HepG2 (cell line): Measurements from ENCODE around the gene ASTE1. TPM values are rescaled to one million over a fixed set of nuclear protein-coding genes. Genes with fewer than 3 reads are reported as not detected.

ENCODE experiments used
- ATAC-seq: fragments of 200-7000 bp; cut with Tn5 transposase; 3 replicates; pipeline ENCODE4 v1.9.1; 2020; ENCODE audit warnings: mild to moderate bottlenecking, moderate library complexity
- BruUV-seq: library from RNA; stranded (reverse); fragments of 400-500 nt; replicated peaks from 2 replicates; lab custom pipeline; 2021; lab: Mats Ljungman, UMichigan
- CTCF ChIA-PET: fragments of 300-600 bp; formaldehyde crosslinking; extraction: SDS; loops from one replicate; lab custom pipeline; 2021; ENCODE audit warnings: low total read pairs, inconsistent platforms, low intra/inter-chr PET ratio; lab: Yijun Ruan, JAX
- POLR2A ChIA-PET: fragments of 350-600 bp; sonication (Branson Sonifier 250); formaldehyde crosslinking; loops from one replicate; lab custom pipeline; 2020; ENCODE audit warnings: antibody characterized with exemption, inconsistent platforms; lab: Yijun Ruan, JAX
- DNase-seq: peaks from one replicate; pipeline ENCODE4 v3.0.0-alpha.2; 2015; ENCODE audit warnings: low spot score
- FAIRE-seq: peaks from 3 replicates; lab custom pipeline; 2011; peaks lifted over from hg19 to GRCh38; lab: Jason Lieb, UNC
- H2AFZ ChIP-seq: one replicate; pipeline ENCODE4 v1.6.1; 2011; ENCODE audit warnings: low read length, inconsistent platforms
- H3K27ac ChIP-seq: fragments of 300-600 bp; 3 replicates; pipeline ENCODE4 v1.8.0; 2011; ENCODE audit warnings: mixed run types, mild to moderate bottlenecking, mixed read lengths, low read length, inconsistent platforms; ENCODE audit not compliant: insufficient read depth; ENCODE audit errors: extremely low read length
- H3K27me3 ChIP-seq, 2 experiments: fragments of 200-600 bp in 1 of 2; 2 replicates in 1 of 2; 3 replicates in 1 of 2; pipeline versions ENCODE4 v1.6.0 to v1.8.0; 2011; ENCODE audit warnings: low read length in 2 of 2, mild to moderate bottlenecking in 2 of 2, moderate library complexity in 2 of 2, inconsistent platforms in 1 of 2; ENCODE audit not compliant: insufficient read depth in 2 of 2, control insufficient read depth in 1 of 2
- H3K36me3 ChIP-seq, 2 experiments: fragments of 200-600 bp in 1 of 2; replicated peaks in 1 of 2; 2 replicates in 1 of 2; 3 replicates in 1 of 2; pipeline versions ENCODE4 v1.5.1 to v1.8.0; 2011; ENCODE audit warnings: low read length in 2 of 2, inconsistent platforms in 1 of 2; ENCODE audit not compliant: insufficient read depth in 2 of 2, control insufficient read depth in 1 of 2
- H3K4me1 ChIP-seq: 2 replicates; pipeline ENCODE4 v1.5.1; 2012; ENCODE audit warnings: low read length, inconsistent platforms; ENCODE audit not compliant: insufficient read depth
- H3K4me2 ChIP-seq: 2 replicates; pipeline ENCODE4 v1.6.0; 2011; ENCODE audit warnings: low read depth, low read length, inconsistent platforms
- H3K4me3 ChIP-seq, 3 experiments: fragments of 200-600 bp in 1 of 3; sonication (generic), shearing (Covaris generic) in 1 of 3; replicated peaks in 1 of 3; 2 replicates each; pipeline ENCODE4 v1.5.1; 2011 to 2016; ENCODE audit warnings: low read length in 3 of 3, inconsistent platforms in 2 of 3, low read depth in 2 of 3, mild to moderate bottlenecking in 2 of 3, control low read depth in 1 of 3, mixed read lengths in 1 of 3; ENCODE audit not compliant: insufficient read depth in 1 of 3
- H3K79me2 ChIP-seq: one replicate; pipeline ENCODE4 v1.6.1; 2011; ENCODE audit warnings: low read length, inconsistent platforms; ENCODE audit not compliant: insufficient read depth
- H3K9ac ChIP-seq: 2 replicates; pipeline ENCODE4 v1.6.0; 2011; ENCODE audit warnings: mild to moderate bottlenecking, low read depth, low read length, inconsistent platforms; ENCODE audit not compliant: insufficient read depth
- H3K9me3 ChIP-seq: 2 replicates; pipeline ENCODE4 v1.5.1; 2012; ENCODE audit warnings: mild to moderate bottlenecking, low read length
- H4K20me1 ChIP-seq: 2 replicates; pipeline ENCODE4 v1.6.0; 2011; ENCODE audit warnings: inconsistent platforms, mild to moderate bottlenecking, low read length, moderate library complexity; ENCODE audit not compliant: insufficient read depth
- BCL6 ChIP-seq: IDR thresholded peaks from 2 replicates; pipeline ENCODE4 v1.6.1; 2016; ENCODE audit warnings: missing genetic modification reagents, missing compliant biosample characterization
- KAT2B ChIP-seq: fragments of 150-350 bp; IDR thresholded peaks from 2 replicates; pipeline ENCODE4 v1.6.1; 2014; ENCODE audit warnings: low read depth, low read length, borderline replicate concordance
- MTA3 ChIP-seq: sonication (generic); formaldehyde crosslinking; IDR thresholded peaks from 2 replicates; pipeline ENCODE4 v1.4.0; 2020; ENCODE audit warnings: missing genetic modification reagents
- ZNF264 ChIP-seq: sonication (generic); formaldehyde crosslinking; IDR thresholded peaks from 2 replicates; pipeline ENCODE4 v1.4.0; 2020; ENCODE audit warnings: missing genetic modification reagents
- ZNF615 ChIP-seq: sonication (generic); formaldehyde crosslinking; IDR thresholded peaks from 2 replicates; pipeline ENCODE4 v1.5.0; 2020; ENCODE audit warnings: mild to moderate bottlenecking, missing genetic modification reagents, borderline replicate concordance
- WGBS: methylation state at CpG from one replicate; pipeline ENCODE4 v1.1.6; 2017; ENCODE audit warnings: low lambda C conversion rate; 5-methylcytosine and 5-hydroxymethylcytosine counted together
- in situ Hi-C: cut with HindIII; loops from 2 replicates; pipeline ENCODE4 v1.10.0; 2017; ENCODE audit warnings: low pct_unique_long_range_greater_than_20kb; ENCODE audit not compliant: extremely low pct_ligation_motif_present
- intact Hi-C: fragments of 100-400 bp; cut with micrococcal nuclease; formaldehyde crosslinking; loops from one replicate; pipeline ENCODE4 v1.10.0; 2022; ENCODE audit not compliant: unreplicated experiment
- polyA plus RNA-seq, 8 experiments: library from polyadenylated mRNA; depleted of rRNA in 3 of 8; stranded (reverse) in 7 of 8; unstranded in 1 of 8; fragments of >200 nt; fragmentation: Illumina TruSeq in 4 of 8; extraction: Trizol in 4 of 8; gene quantifications; 2 replicates each; pipeline versions ENCODE4 v1.2.1 to v1.2.3, GENCODE V29; 2011 to 2016; ENCODE audit warnings: low read depth in 4 of 8, missing spikeins in 1 of 8, mixed read lengths in 1 of 8; ENCODE audit not compliant: insufficient read depth in 1 of 8
- total RNA-seq, 5 experiments: library from RNA; depleted of rRNA; stranded (reverse); fragments of >200 nt; fragmentation: Illumina TruSeq; extraction: Trizol; gene quantifications; 2 replicates each; pipeline ENCODE4 v1.2.3, GENCODE V29; 2016; ENCODE audit warnings: low read depth in 1 of 5
- TF ChIP-seq, protein P1 (sequence below): sonication (generic); formaldehyde crosslinking; conservative IDR thresholded peaks from 2 replicates; pipeline ENCODE4 v1.4.0; 2020; ENCODE audit warnings: mild to moderate bottlenecking, missing genetic modification reagents, moderate library complexity
- TF ChIP-seq, protein P2 (sequence below): sonication (generic); formaldehyde crosslinking; IDR thresholded peaks from 2 replicates; pipeline ENCODE4 v1.4.0; 2020; ENCODE audit warnings: mild to moderate bottlenecking, missing genetic modification reagents

The ASTE1 gene
- total and polyA plus RNA-seq, 2 of the 13 experiments (the other 11 are each of a cell fraction or from before 2014, with no cell fraction given), result 4.0 to 7.9 TPM

DNA sequence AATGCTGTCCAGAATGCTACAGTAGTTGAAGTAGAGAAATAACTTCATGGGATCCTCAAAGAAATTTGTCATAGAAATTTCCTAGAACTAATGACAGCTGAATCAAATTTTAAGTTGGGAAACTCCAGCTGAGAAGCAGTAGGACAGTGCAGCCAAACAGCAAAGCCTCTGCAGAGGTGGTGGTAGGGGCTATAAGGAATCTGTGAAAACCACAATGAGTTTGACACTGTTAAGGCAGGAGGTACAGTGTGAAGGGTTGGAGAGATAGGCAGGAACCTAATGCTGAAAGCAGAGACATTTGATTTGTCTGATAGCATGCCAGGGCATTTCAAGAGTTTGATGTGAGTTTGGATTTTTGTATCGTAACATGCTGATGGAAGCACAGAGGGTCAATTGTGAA, 22.0 kb downstream of the ASTE1 start:
- intact Hi-C loops, result no loop called here
- Histone ChIP-seq H3K36me3 (peaks cover 2 to 6% of the 10 kb centered on the region in 2 experiments; a peak in 2 of 5 replicates), H3K4me3 (no peak overlapping the region), H3K4me1 (no peaks in the 10 kb centered on the region), H3K4me2 (no peak overlapping the region), H4K20me1 (no peaks in the 10 kb centered on the region), H3K27ac (no peak overlapping the region), H3K9me3 (no peaks in the 10 kb centered on the region)
- no peak for ATAC-seq
- in situ Hi-C loops, result no loop called here
- no TSS peak for BruUV-seq
- no peak for FAIRE-seq
- POLR2A ChIA-PET, result no interaction called here
- TF ChIP-seq MTA3 (CRISPR knock-in tag) (no peak), BCL6 (CRISPR knock-in tag) (no peak), KAT2B (no peak), ZNF264 (CRISPR knock-in tag) (no peak), ZNF615 (CRISPR knock-in tag) (no peak)
- TF ChIP-seq, protein P1, sequence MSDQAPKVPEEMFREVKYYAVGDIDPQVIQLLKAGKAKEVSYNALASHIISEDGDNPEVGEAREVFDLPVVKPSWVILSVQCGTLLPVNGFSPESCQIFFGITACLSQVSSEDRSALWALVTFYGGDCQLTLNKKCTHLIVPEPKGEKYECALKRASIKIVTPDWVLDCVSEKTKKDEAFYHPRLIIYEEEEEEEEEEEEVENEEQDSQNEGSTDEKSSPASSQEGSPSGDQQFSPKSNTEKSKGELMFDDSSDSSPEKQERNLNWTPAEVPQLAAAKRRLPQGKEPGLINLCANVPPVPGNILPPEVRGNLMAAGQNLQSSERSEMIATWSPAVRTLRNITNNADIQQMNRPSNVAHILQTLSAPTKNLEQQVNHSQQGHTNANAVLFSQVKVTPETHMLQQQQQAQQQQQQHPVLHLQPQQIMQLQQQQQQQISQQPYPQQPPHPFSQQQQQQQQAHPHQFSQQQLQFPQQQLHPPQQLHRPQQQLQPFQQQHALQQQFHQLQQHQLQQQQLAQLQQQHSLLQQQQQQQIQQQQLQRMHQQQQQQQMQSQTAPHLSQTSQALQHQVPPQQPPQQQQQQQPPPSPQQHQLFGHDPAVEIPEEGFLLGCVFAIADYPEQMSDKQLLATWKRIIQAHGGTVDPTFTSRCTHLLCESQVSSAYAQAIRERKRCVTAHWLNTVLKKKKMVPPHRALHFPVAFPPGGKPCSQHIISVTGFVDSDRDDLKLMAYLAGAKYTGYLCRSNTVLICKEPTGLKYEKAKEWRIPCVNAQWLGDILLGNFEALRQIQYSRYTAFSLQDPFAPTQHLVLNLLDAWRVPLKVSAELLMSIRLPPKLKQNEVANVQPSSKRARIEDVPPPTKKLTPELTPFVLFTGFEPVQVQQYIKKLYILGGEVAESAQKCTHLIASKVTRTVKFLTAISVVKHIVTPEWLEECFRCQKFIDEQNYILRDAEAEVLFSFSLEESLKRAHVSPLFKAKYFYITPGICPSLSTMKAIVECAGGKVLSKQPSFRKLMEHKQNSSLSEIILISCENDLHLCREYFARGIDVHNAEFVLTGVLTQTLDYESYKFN (CRISPR knock-in tag), result no peak
- TF ChIP-seq, protein P2, sequence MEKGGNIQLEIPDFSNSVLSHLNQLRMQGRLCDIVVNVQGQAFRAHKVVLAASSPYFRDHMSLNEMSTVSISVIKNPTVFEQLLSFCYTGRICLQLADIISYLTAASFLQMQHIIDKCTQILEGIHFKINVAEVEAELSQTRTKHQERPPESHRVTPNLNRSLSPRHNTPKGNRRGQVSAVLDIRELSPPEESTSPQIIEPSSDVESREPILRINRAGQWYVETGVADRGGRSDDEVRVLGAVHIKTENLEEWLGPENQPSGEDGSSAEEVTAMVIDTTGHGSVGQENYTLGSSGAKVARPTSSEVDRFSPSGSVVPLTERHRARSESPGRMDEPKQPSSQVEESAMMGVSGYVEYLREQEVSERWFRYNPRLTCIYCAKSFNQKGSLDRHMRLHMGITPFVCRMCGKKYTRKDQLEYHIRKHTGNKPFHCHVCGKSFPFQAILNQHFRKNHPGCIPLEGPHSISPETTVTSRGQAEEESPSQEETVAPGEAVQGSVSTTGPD (CRISPR knock-in tag), result no peak
- TF ChIP-seq, all 625 proteins: peak for 0
- Histone ChIP-seq H3K9ac (no peak overlapping the region), H2AFZ (no peak overlapping the region), H3K79me2 (no peaks in the 10 kb centered on the region), H3K27me3 (no peaks in the 10 kb centered on the region)
- no peak for DNase-seq
- WGBS, result 93% methylated on average over 1 of the region's 1 CpG
- CTCF ChIA-PET, result no interaction called here
